GM12878 (cell line): ENCODE data around the gene METTL17.

Experiments used
- ATF7 ChIP-seq: fragments of 450-650 bp; IDR thresholded peaks from 2 replicates; pipeline ENCODE4 v1.6.1; 2016; ENCODE audit warnings: low read depth, mild to moderate bottlenecking
- CEBPB ChIP-seq, 2 experiments: fragments of 150-350 bp in 1 of 2; IDR thresholded peaks; 2 replicates each; pipeline ENCODE4 v1.6.1; 2012 to 2014; ENCODE audit warnings: low read depth in 2 of 2, low read length in 2 of 2, borderline replicate concordance in 1 of 2, inconsistent platforms in 1 of 2
- CTCF ChIP-seq, 3 experiments: IDR thresholded peaks in 2 of 3; conservative IDR thresholded peaks in 1 of 3; 2 replicates each; pipeline ENCODE4 v1.5.1; 2011; ENCODE audit warnings: low read depth in 3 of 3, low read length in 3 of 3, mild to moderate bottlenecking in 3 of 3, control low read depth in 2 of 3, moderate library complexity in 2 of 3, inconsistent platforms in 1 of 3, mixed read lengths in 1 of 3; ENCODE audit not compliant: control insufficient read depth in 2 of 3, insufficient read depth in 1 of 3; ENCODE audit errors: extremely low read depth in 1 of 3
- EP300 ChIP-seq, 2 experiments: fragments of 150-350 bp in 1 of 2; IDR thresholded peaks; 2 replicates each; pipeline ENCODE4 v1.6.1; 2011 to 2012; ENCODE audit warnings: low read depth in 2 of 2, low read length in 2 of 2, borderline replicate concordance in 1 of 2, improper control_type of control experiment in 1 of 2, inconsistent platforms in 1 of 2; ENCODE audit not compliant: control insufficient read depth in 1 of 2
- EZH2 ChIP-seq: IDR thresholded peaks from 2 replicates; pipeline ENCODE4 v1.6.1; 2012; ENCODE audit warnings: low read depth, mild to moderate bottlenecking, control low read depth, inconsistent platforms, low read length, borderline replicate concordance; ENCODE audit not compliant: control insufficient read depth
- HCFC1 ChIP-seq: fragments of 150-350 bp; IDR thresholded peaks from 2 replicates; pipeline ENCODE4 v1.6.1; 2014; ENCODE audit warnings: low read length
- KLF5 ChIP-seq: fragments of 450-650 bp; IDR thresholded peaks from 2 replicates; pipeline ENCODE4 v1.6.1; 2014; ENCODE audit warnings: mild to moderate bottlenecking; ENCODE audit not compliant: partially characterized antibody

- no peak for TF ChIP-seq EZH2
- no peak for TF ChIP-seq HCFC1
- TF ChIP-seq KLF5 = no peak
- TF ChIP-seq CEBPB (IDR thresholded peaks at IDR 0.05; ENCODE audit: borderline replicate concordance in 1 of 2, low read depth in 2 of 2, low read length in 2 of 2) = no peak
- TF ChIP-seq EP300 (IDR thresholded peaks at IDR 0.05; ENCODE audit: borderline replicate concordance in 1 of 2, control insufficient read depth in 1 of 2, low read depth in 2 of 2, low read length in 2 of 2) = no peak
- TF ChIP-seq ATF7 = no peak
- TF ChIP-seq CTCF (IDR thresholded peaks at IDR 0.05 in 2 of 3, conservative IDR thresholded peaks at IDR 0.05 in 1 of 3; ENCODE audit: control insufficient read depth in 2 of 3, extremely low read depth in 1 of 3, insufficient read depth in 1 of 3, low read depth in 3 of 3, low read length in 3 of 3) = no peak
Measured at GRCh38 chr14:21038441-21039422, 49.0 kb downstream of the METTL17 start.
